ENCODE data around the gene PDZRN4. TPM values are rescaled to one million over a fixed set of nuclear protein-coding genes. Genes with fewer than 3 reads are reported as not detected.

Gene PDZRN4
- total and polyA plus RNA-seq, 2 donors (not counting 3 experiments of a cell fraction or from before 2014, with no cell fraction given), result not detected

GRCh38 chr12:41606468-41607445 lies 418.6 kb downstream of the PDZRN4 start:
- Histone ChIP-seq H3K4me1 (ENCODE audit: control insufficient read depth, extremely low read depth, insufficient read depth, low read length) (no peaks in the 10 kb centered on the region), H3K9me1 (replicated peaks; ENCODE audit: control insufficient read depth, extremely low read depth, insufficient read depth, low read length) (no peaks in the 10 kb centered on the region), H3K9me3 (replicated peaks; ENCODE audit: control insufficient read depth, insufficient read depth, low read length) (no peaks in the 10 kb centered on the region), H3K9ac (replicated peaks; ENCODE audit: extremely low read depth, insufficient read depth, low read length) (no peak overlapping the region), H4K20me1 (replicated peaks; ENCODE audit: control insufficient read depth, extremely low read depth, insufficient read depth, low read length) (no peaks in the 10 kb centered on the region), H2AFZ (ENCODE audit: low read depth, low read length) (no peak overlapping the region), H3K27me3 (ENCODE audit: control insufficient read depth in 2 of 2, insufficient read depth in 2 of 2, low read length in 2 of 2) (no peaks in the 10 kb centered on the region), H3K27ac (ENCODE audit: insufficient read depth, low read depth, low read length) (no peak overlapping the region), H3K4me3 (replicated peaks in 1 of 3; ENCODE audit: insufficient read depth in 1 of 3, low read depth in 1 of 3, low read length in 3 of 3) (no peak overlapping the region), H3K79me2 (ENCODE audit: control insufficient read depth, insufficient read depth, low read length) (no peaks in the 10 kb centered on the region), H3K4me2 (ENCODE audit: insufficient read depth, low read length) (no peak overlapping the region), H3K36me3 (ENCODE audit: control insufficient read depth in 2 of 2, extremely low read depth in 1 of 2, insufficient read depth in 2 of 2, low read length in 2 of 2) (no peaks in the 10 kb centered on the region)
- intact Hi-C loops (cut with micrococcal nuclease) (loop anchor here (10.0 kb wide), 1 partner anchor 62 kb away; no protein-coding TSS in a partner anchor), dilution Hi-C loops (cut with MboI; ENCODE audit: extremely low pct_ligation_motif_present, low sequenced_read_pairs) (no loop called here)
- DNase-seq (ENCODE audit: low read depth, low spot score), result no peak
- no TSS peak for BruUV-seq (replicated peaks)
- TF ChIP-seq GATA2 (IDR thresholded peaks at IDR 0.05; ENCODE audit: insufficient read depth, insufficient read length, low read depth, low read length) (no peak), FOS (IDR thresholded peaks at IDR 0.05; ENCODE audit: borderline replicate concordance, insufficient read depth, low read length) (no peak), POLR2AphosphoS5 (IDR thresholded peaks at IDR 0.05; ENCODE audit: insufficient read depth, low read depth, low read length) (no peak), JUN (IDR thresholded peaks at IDR 0.05; ENCODE audit: borderline replicate concordance, insufficient read depth, insufficient read length, low read depth) (no peak), CTCF (IDR thresholded peaks at IDR 0.05; ENCODE audit: extremely low read depth in 1 of 2, insufficient read depth in 1 of 2, low read depth in 1 of 2, low read length in 2 of 2) (no peak), MYC (IDR thresholded peaks at IDR 0.05; ENCODE audit: low read depth, low read length) (no peak), EZH2 (IDR thresholded peaks at IDR 0.05; ENCODE audit: borderline replicate concordance, low read depth, low read length, severe bottlenecking) (no peak), POLR2A (IDR thresholded peaks at IDR 0.05; ENCODE audit: low read depth, low read length) (no peak)
- TF ChIP-seq, protein P1, sequence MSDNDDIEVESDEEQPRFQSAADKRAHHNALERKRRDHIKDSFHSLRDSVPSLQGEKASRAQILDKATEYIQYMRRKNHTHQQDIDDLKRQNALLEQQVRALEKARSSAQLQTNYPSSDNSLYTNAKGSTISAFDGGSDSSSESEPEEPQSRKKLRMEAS (IDR thresholded peaks at IDR 0.05; ENCODE audit: insufficient read depth, insufficient read length), result no peak
- CTCF ChIA-PET, result no interaction called here
- POLR2A ChIA-PET, result no interaction called here
- FAIRE-seq, result no peak
